Activated T-cell treated with anti-CD3 and anti-CD28 coated beads, Interleukin-2, amount 50 U/mL, for 1 hour (primary cell): ENCODE results near the gene KLF9.

ENCODE experiments used
- DNase-seq: peaks from one replicate; pipeline ENCODE4 v3.0.0-alpha.2; 2020

KLF9 gene

DNA sequence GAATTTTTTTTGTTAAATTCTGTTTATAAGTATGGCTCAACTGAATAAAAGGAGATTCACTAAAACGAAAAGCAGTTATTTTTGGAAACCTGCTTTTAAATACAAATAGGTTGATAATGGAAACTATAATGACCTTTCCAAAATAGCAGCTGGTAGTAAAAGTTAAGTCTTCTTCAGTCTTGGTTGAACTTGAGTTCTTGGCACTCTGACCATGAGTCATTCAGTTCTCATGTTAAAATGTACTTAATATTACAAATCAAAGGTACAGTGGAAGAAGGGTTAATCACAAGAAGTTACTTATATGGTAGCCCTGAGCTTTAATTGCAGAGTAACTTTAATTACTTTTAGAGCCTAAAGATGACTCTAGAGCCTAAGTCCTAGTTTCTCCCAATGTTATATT lies 62.1 kb downstream of the KLF9 start:
- no peak for DNase-seq

- DNase-seq, result no peak
Observed at GRCh38 chr9:70347046-70347445, 67.4 kb downstream of the KLF9 start.

DNA sequence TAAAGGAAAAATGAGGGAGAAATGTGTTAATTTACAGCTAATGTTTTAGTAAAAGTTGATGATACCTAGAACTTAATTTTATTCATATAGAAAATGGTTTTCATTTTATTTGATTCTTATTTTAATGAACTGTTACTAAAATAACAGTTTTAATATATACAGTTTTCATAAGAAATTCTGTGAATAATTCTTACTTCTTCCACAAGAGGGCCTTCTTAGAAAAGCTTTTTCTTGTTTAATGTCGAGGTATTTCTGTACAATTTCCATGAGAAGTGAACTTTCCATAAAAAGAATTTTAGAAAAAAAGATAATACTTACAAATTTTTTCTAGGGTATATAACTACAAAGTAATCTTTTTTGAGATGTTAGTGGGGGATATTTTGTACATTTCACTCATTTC lies 73.9 kb downstream of the KLF9 start:
- DNase-seq, result no peak
